HG03460 (cell line): ENCODE data around the gene ACSS1.

ENCODE experiments used
- ATAC-seq: cut with Tn5 transposase; IDR thresholded peaks from one replicate; pipeline ENCODE4 v1.9.1; 2021; ENCODE audit not compliant: unreplicated experiment

Gene ACSS1

GRCh38 chr20:25061103-25061799 lies 3.3 kb upstream of the ACSS1 start:
- ATAC-seq: no peak

- ATAC-seq: no peak
Observed at GRCh38 chr20:25059866-25060465, 2.0 kb upstream of the ACSS1 start.

GRCh38 chr20:25058847-25059810 lies 1.2 kb upstream of the ACSS1 start:
- no peak for ATAC-seq

GRCh38 chr20:25057234-25058050 lies 497 bp downstream of the ACSS1 start:
- ATAC-seq: peak; percentile 28

GRCh38 chr20:25056690-25057233 lies 1.2 kb downstream of the ACSS1 start:
- no peak for ATAC-seq

GRCh38 chr20:25055711-25056495 lies 2.0 kb downstream of the ACSS1 start:
- no peak for ATAC-seq

- no peak for ATAC-seq
Observed at GRCh38 chr20:25054995-25055629, 2.8 kb downstream of the ACSS1 start.

- no peak for ATAC-seq
Observed at GRCh38 chr20:25054096-25054820, 3.7 kb downstream of the ACSS1 start.

- ATAC-seq: no peak
Observed at GRCh38 chr20:25053255-25054031, 4.5 kb downstream of the ACSS1 start.

GRCh38 chr20:25052255-25053194 lies 5.4 kb downstream of the ACSS1 start:
- ATAC-seq: no peak

- ATAC-seq: no peak
Observed at GRCh38 chr20:25051386-25052155, 6.4 kb downstream of the ACSS1 start.

GRCh38 chr20:25050501-25051350 lies 7.2 kb downstream of the ACSS1 start:
- no peak for ATAC-seq

- ATAC-seq: no peak
Observed at GRCh38 chr20:25050082-25050481, 7.9 kb downstream of the ACSS1 start.

GRCh38 chr20:25049261-25050060 lies 8.5 kb downstream of the ACSS1 start:
- ATAC-seq: no peak
